Measurements from ENCODE around the gene ANKRD29.

GRCh38 chr18:23609390-23610023 is 53.2 kb downstream of the ANKRD29 start:
- TF ChIP-seq CTCF (conservative IDR thresholded peaks at IDR 0.05) = no peak
- no peak for TF ChIP-seq EZH2 (IDR thresholded peaks at IDR 0.05; ENCODE audit: low read depth)
